ENCODE results near the gene PRKAG1. TPM values are rescaled to one million over a fixed set of nuclear protein-coding genes. Genes with fewer than 3 reads are reported as not detected.
A peak's percentile ranks its signal among the peaks of the same experiment; 100 is the strongest.

PRKAG1 gene
- total RNA-seq, 4 donors from 2014 or later: 52.0 to 70.6 (median 64.3) TPM

GRCh38 chr12:49020441-49020840, 1.9 kb upstream of the PRKAG1 start:
- TF ChIP-seq POLR2AphosphoS5 (IDR thresholded peaks at IDR 0.05) (no peak), EP300 (IDR thresholded peaks at IDR 0.05) (no peak), CTCF (IDR thresholded peaks at IDR 0.05) (no peak), POLR2A (IDR thresholded peaks at IDR 0.05; ENCODE audit: low read depth) (no peak)
- H3K36me3 ChIP-seq: peaks cover 44 to 52% (median 49%) of the 10 kb centered on the region in 4 donors
- intact Hi-C loops (cut with DNase I): no loop called here
- peaks cover 12 to 37% (median 24%) of the 10 kb centered on the region in 4 donors for H3K4me1 ChIP-seq
- WGBS: 79% methylated on average over 6 of the region's 6 CpGs
- no peak for DNase-seq (ENCODE audit: extremely low spot score)
- H3K27ac ChIP-seq (replicated peaks in 1 of 4): peak overlapping the region in 1 of 4 donors; percentile 91
- no peaks in the 10 kb centered on the region for H3K27me3 ChIP-seq
- no peak overlapping the region for H3K4me3 ChIP-seq
- H3K9me3 ChIP-seq: no peaks in the 10 kb centered on the region

- 56% methylated on average over 10 of the region's 10 CpGs for WGBS
- Histone ChIP-seq H3K27ac (replicated peaks in 1 of 4) (peak overlapping the region; percentile 89 to 94 (median 92)), H3K9me3 (no peaks in the 10 kb centered on the region), H3K27me3 (no peaks in the 10 kb centered on the region), H3K36me3 (peaks cover 36 to 45% (median 42%) of the 10 kb centered on the region in 4 donors), H3K4me3 (peak overlapping the region; percentile 67 to 93 (median 83)), H3K4me1 (peaks cover 19 to 37% (median 24%) of the 10 kb centered on the region in 4 donors)
- no peak for DNase-seq (ENCODE audit: extremely low spot score)
- intact Hi-C loops (cut with DNase I): no loop called here
- no peak for TF ChIP-seq POLR2A (IDR thresholded peaks at IDR 0.05; ENCODE audit: low read depth)
- no peak for TF ChIP-seq EP300 (IDR thresholded peaks at IDR 0.05)
- no peak for TF ChIP-seq CTCF (IDR thresholded peaks at IDR 0.05)
- TF ChIP-seq POLR2AphosphoS5 (IDR thresholded peaks at IDR 0.05): no peak
Measured at GRCh38 chr12:49019443-49020324, 1.1 kb upstream of the PRKAG1 start.

GRCh38 chr12:49019120-49019430, 499 bp upstream of the PRKAG1 start:
- no peaks in the 10 kb centered on the region for H3K27me3 ChIP-seq
- intact Hi-C loops (cut with DNase I): no loop called here
- peak overlapping the region; percentile 89 to 94 (median 92) for H3K27ac ChIP-seq (replicated peaks in 1 of 4)
- H3K36me3 ChIP-seq: peaks cover 30 to 39% (median 36%) of the 10 kb centered on the region in 4 donors
- peak overlapping the region; percentile 67 to 93 (median 83) for H3K4me3 ChIP-seq
- no peak for DNase-seq (ENCODE audit: extremely low spot score)
- peaks cover 19 to 37% (median 24%) of the 10 kb centered on the region in 4 donors for H3K4me1 ChIP-seq
- TF ChIP-seq EP300 (IDR thresholded peaks at IDR 0.05): no peak
- TF ChIP-seq POLR2AphosphoS5 (IDR thresholded peaks at IDR 0.05): no peak
- no peak for TF ChIP-seq CTCF (IDR thresholded peaks at IDR 0.05)
- no peak for TF ChIP-seq POLR2A (IDR thresholded peaks at IDR 0.05; ENCODE audit: low read depth)
- H3K9me3 ChIP-seq: no peaks in the 10 kb centered on the region
- WGBS: 1% methylated on average over 8 of the region's 8 CpGs

- WGBS: 0% methylated on average over 5 of the region's 8 CpGs
- Histone ChIP-seq H3K4me1 (peaks cover 19 to 37% (median 24%) of the 10 kb centered on the region in 4 donors), H3K9me3 (no peaks in the 10 kb centered on the region), H3K27me3 (no peaks in the 10 kb centered on the region), H3K27ac (replicated peaks in 1 of 4) (peak overlapping the region; percentile 89 to 94 (median 92)), H3K4me3 (peak overlapping the region; percentile 67 to 93 (median 83)), H3K36me3 (peaks cover 23 to 30% (median 26%) of the 10 kb centered on the region in 4 donors)
- DNase-seq (ENCODE audit: extremely low spot score): no peak
- intact Hi-C loops (cut with DNase I): no loop called here
- TF ChIP-seq EP300 (IDR thresholded peaks at IDR 0.05) (no peak), CTCF (IDR thresholded peaks at IDR 0.05) (peak in 1 of 3 experiments; percentile 11)
Measured at GRCh38 chr12:49017891-49018260, 700 bp downstream of the PRKAG1 start.
